Neuronal stem cell (in vitro differentiated cells): ENCODE data around the gene SETD2.

Experiments
- DNase-seq: peaks from one replicate; pipeline ENCODE4 v3.0.0-alpha.2; 2013; ENCODE audit warnings: low spot score
- H2AFZ ChIP-seq: one replicate; pipeline ENCODE4 v1.6.1; 2013; ENCODE audit warnings: mild to moderate bottlenecking, low read length, inconsistent platforms
- H2AK5ac ChIP-seq: 2 replicates; pipeline ENCODE4 v1.6.1; 2013; ENCODE audit warnings: low read depth, mild to moderate bottlenecking, inconsistent platforms, low read length, moderate library complexity, mixed read lengths
- H2BK120ac ChIP-seq: 2 replicates; pipeline ENCODE4 v1.6.1; 2013; ENCODE audit warnings: low read depth, mild to moderate bottlenecking, inconsistent platforms, low read length, moderate library complexity, mixed read lengths
- H2BK12ac ChIP-seq: one replicate; pipeline ENCODE4 v1.6.1; 2013; ENCODE audit warnings: low read length, inconsistent platforms
- H2BK15ac ChIP-seq: 2 replicates; pipeline ENCODE4 v1.6.1; 2013; ENCODE audit warnings: mild to moderate bottlenecking, low read length, inconsistent platforms, mixed read lengths
- H2BK5ac ChIP-seq: one replicate; pipeline ENCODE4 v1.6.1; 2013; ENCODE audit warnings: inconsistent platforms, mild to moderate bottlenecking, low read length, moderate library complexity
- H3K14ac ChIP-seq: one replicate; pipeline ENCODE4 v1.6.1; 2013; ENCODE audit warnings: low read length, inconsistent platforms
- H3K18ac ChIP-seq: 2 replicates; pipeline ENCODE4 v1.6.1; 2013; ENCODE audit warnings: low read length, inconsistent platforms
- H3K23ac ChIP-seq: 2 replicates; pipeline ENCODE4 v1.6.1; 2013; ENCODE audit warnings: low read depth, mild to moderate bottlenecking, mixed read lengths, low read length, inconsistent platforms; ENCODE audit not compliant: poor library complexity
- H3K27ac ChIP-seq: replicated peaks from 3 replicates; pipeline ENCODE4 v1.5.1; 2013; ENCODE audit warnings: low read length, inconsistent platforms
- H3K27me3 ChIP-seq, 3 experiments: 2 replicates each; pipeline ENCODE4 v1.6.1; 2013; ENCODE audit warnings: low read length in 3 of 3, mild to moderate bottlenecking in 2 of 3, inconsistent platforms in 1 of 3, low read depth in 1 of 3, mixed read lengths in 1 of 3, moderate library complexity in 1 of 3; ENCODE audit not compliant: control insufficient read depth in 3 of 3, insufficient read depth in 3 of 3
- H3K36me3 ChIP-seq, 2 donors: replicated peaks in 1 of 2; 2 replicates each; pipeline ENCODE4 v1.6.1; 2013; ENCODE audit warnings: low read length in 2 of 2; ENCODE audit not compliant: control insufficient read depth in 2 of 2, insufficient read depth in 2 of 2
- H3K4ac ChIP-seq: 2 replicates; pipeline ENCODE4 v1.6.1; 2013; ENCODE audit warnings: inconsistent platforms, mild to moderate bottlenecking, low read length, moderate library complexity
- H3K4me1 ChIP-seq, 2 donors: 1 replicate in 1 of 2; 2 replicates in 1 of 2; pipeline ENCODE4 v1.6.1; 2013; ENCODE audit warnings: low read length in 2 of 2, low read depth in 1 of 2; ENCODE audit not compliant: control insufficient read depth in 2 of 2, insufficient read depth in 1 of 2
- H3K4me2 ChIP-seq: one replicate; pipeline ENCODE4 v1.6.1; 2013; ENCODE audit warnings: mild to moderate bottlenecking, low read length, inconsistent platforms; ENCODE audit not compliant: insufficient read depth, poor library complexity, severe bottlenecking
- H3K4me3 ChIP-seq, 2 donors: 2 replicates each; pipeline ENCODE4 v1.5.1; 2013; ENCODE audit warnings: low read length in 2 of 2, mild to moderate bottlenecking in 2 of 2, inconsistent platforms in 1 of 2, moderate library complexity in 1 of 2
- H3K79me1 ChIP-seq: one replicate; pipeline ENCODE4 v1.6.1; 2013; ENCODE audit warnings: low read depth, mild to moderate bottlenecking, inconsistent platforms, low read length, moderate library complexity
- H3K9ac ChIP-seq: one replicate; pipeline ENCODE4 v1.6.1; 2013; ENCODE audit warnings: mild to moderate bottlenecking, low read depth, low read length, inconsistent platforms; ENCODE audit not compliant: poor library complexity
- H3K9me3 ChIP-seq, 2 donors: replicated peaks in 1 of 2; 2 replicates each; pipeline versions ENCODE3 to v1.6.1; 2013; ENCODE audit warnings: low read length in 2 of 2, mild to moderate bottlenecking in 2 of 2, inconsistent platforms in 1 of 2, low read depth in 1 of 2, mixed read lengths in 1 of 2, moderate library complexity in 1 of 2; ENCODE audit not compliant: control insufficient read depth in 2 of 2, insufficient read depth in 1 of 2
- H4K8ac ChIP-seq: one replicate; pipeline ENCODE4 v1.6.1; 2013; ENCODE audit warnings: low read depth, mild to moderate bottlenecking, inconsistent platforms, low read length, moderate library complexity
- H4K91ac ChIP-seq: one replicate; pipeline ENCODE4 v1.6.1; 2013; ENCODE audit warnings: low read length, low read depth, mild to moderate bottlenecking, inconsistent platforms; ENCODE audit not compliant: poor library complexity
- WGBS, 2 donors: extraction: QIAGEN DNeasy Blood & Tissue Kit; methylation state at CpG; one replicate each; pipeline ENCODE4 v1.1.7; 2013; ENCODE audit warnings: missing lambda C conversion rate in 2 of 2, mixed read lengths in 1 of 2; ENCODE audit not compliant: insufficient read length in 2 of 2, insufficient replicate concordance in 1 of 2; ENCODE audit errors: extremely low coverage in 2 of 2; 5-methylcytosine and 5-hydroxymethylcytosine counted together

SETD2 gene

GRCh38 chr3:46987319-46987742 lies 176.6 kb downstream of the SETD2 start:
- no peak overlapping the region for H3K4ac ChIP-seq
- H3K4me3 ChIP-seq, result no peak overlapping the region
- no peak for DNase-seq
- no CpG with 5 or more reads among the region's 9 CpGs for WGBS, 2 donors
- H3K27ac ChIP-seq, result no peak overlapping the region
- H2BK120ac ChIP-seq, result no peak overlapping the region
- no peak overlapping the region for H2BK15ac ChIP-seq
- no peak overlapping the region for H4K8ac ChIP-seq
- peak overlapping the region; percentile 8 for H2BK12ac ChIP-seq
- no peak overlapping the region for H3K9ac ChIP-seq
- H2AFZ ChIP-seq, result no peak overlapping the region
- H2AK5ac ChIP-seq, result peak overlapping the region; percentile 17
- H3K4me2 ChIP-seq, result no peak overlapping the region
- no peaks in the 10 kb centered on the region for H3K9me3 ChIP-seq
- H4K91ac ChIP-seq, result no peak overlapping the region
- H2BK5ac ChIP-seq, result peak overlapping the region; percentile 62
- H3K79me1 ChIP-seq, result peaks cover 2% of the 10 kb centered on the region
- no peak overlapping the region for H3K18ac ChIP-seq
- H3K14ac ChIP-seq, result no peak overlapping the region
- peak overlapping the region; percentile 87 for H3K23ac ChIP-seq
- H3K4me1 ChIP-seq, result peaks cover 2 to 3% of the 10 kb centered on the region in 2 donors
- no peaks in the 10 kb centered on the region for H3K27me3 ChIP-seq
- peaks cover 0 to 2% of the 10 kb centered on the region in 2 donors for H3K36me3 ChIP-seq

DNA sequence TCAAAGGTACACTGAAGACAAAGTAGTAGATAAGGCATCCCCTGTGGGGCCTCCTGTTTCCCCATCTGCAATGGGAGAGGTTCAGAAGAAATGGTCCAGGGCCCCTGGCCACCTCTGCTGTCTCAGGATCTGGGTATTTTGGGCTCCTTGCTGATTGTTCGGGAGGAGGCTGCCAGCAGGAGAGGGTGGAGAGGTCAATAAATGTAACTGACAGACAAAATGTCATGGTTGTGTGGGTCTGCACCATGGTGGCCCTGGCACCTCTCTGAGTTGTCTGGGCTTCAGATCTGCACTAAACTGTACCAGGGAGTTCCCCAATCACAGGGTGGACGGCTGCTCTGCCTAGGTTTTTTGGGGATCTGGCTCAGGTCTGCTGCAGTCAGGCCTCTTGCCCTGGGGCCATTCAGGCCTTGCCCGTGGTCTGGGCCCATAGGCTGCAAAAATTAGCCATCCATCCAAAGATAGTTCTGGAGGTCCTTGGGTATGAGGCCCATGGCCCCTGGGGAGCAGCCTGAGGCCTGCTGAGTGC lies 177.1 kb downstream of the SETD2 start:
- H3K23ac ChIP-seq, result peak overlapping the region; percentile 87
- no peak overlapping the region for H4K91ac ChIP-seq
- H2BK15ac ChIP-seq, result no peak overlapping the region
- peaks cover 2% of the 10 kb centered on the region for H3K79me1 ChIP-seq
- H3K9ac ChIP-seq, result no peak overlapping the region
- H3K18ac ChIP-seq, result no peak overlapping the region
- peak overlapping the region; percentile 17 for H2AK5ac ChIP-seq
- no peak overlapping the region for H3K4ac ChIP-seq
- no peaks in the 10 kb centered on the region for H3K27me3 ChIP-seq
- no peaks in the 10 kb centered on the region for H3K9me3 ChIP-seq
- WGBS, 2 donors, result no CpG with 5 or more reads among the region's 3 CpGs
- H2AFZ ChIP-seq, result no peak overlapping the region
- H2BK120ac ChIP-seq, result no peak overlapping the region
- H3K36me3 ChIP-seq, result peaks cover 0 to 2% of the 10 kb centered on the region in 2 donors
- H3K4me3 ChIP-seq, result no peak overlapping the region
- H2BK5ac ChIP-seq, result peak overlapping the region; percentile 62
- no peak overlapping the region for H2BK12ac ChIP-seq
- DNase-seq, result no peak
- H3K14ac ChIP-seq, result no peak overlapping the region
- H4K8ac ChIP-seq, result no peak overlapping the region
- H3K4me1 ChIP-seq, result peaks cover 3 to 5% of the 10 kb centered on the region in 2 donors
- no peak overlapping the region for H3K27ac ChIP-seq
- no peak overlapping the region for H3K4me2 ChIP-seq

GRCh38 chr3:46986055-46986730 lies 177.7 kb downstream of the SETD2 start:
- H3K9ac ChIP-seq, result no peak overlapping the region
- peaks cover 0 to 2% of the 10 kb centered on the region in 2 donors for H3K36me3 ChIP-seq
- H3K27me3 ChIP-seq, result no peaks in the 10 kb centered on the region
- H3K14ac ChIP-seq, result peak overlapping the region; percentile 44
- no peak overlapping the region for H2BK12ac ChIP-seq
- no peak overlapping the region for H3K4ac ChIP-seq
- no peak overlapping the region for H3K27ac ChIP-seq
- WGBS, 2 donors, result no CpG with 5 or more reads among the region's 4 CpGs
- no peak overlapping the region for H2BK15ac ChIP-seq
- no peak overlapping the region for H4K8ac ChIP-seq
- H2AFZ ChIP-seq, result no peak overlapping the region
- no peaks in the 10 kb centered on the region for H3K9me3 ChIP-seq
- H4K91ac ChIP-seq, result no peak overlapping the region
- peaks cover 2% of the 10 kb centered on the region for H3K79me1 ChIP-seq
- no peak overlapping the region for H2AK5ac ChIP-seq
- no peak overlapping the region for H3K4me2 ChIP-seq
- H3K4me1 ChIP-seq, result peaks cover 4 to 6% of the 10 kb centered on the region in 2 donors
- no peak overlapping the region for H2BK5ac ChIP-seq
- DNase-seq, result no peak
- H3K18ac ChIP-seq, result no peak overlapping the region
- H2BK120ac ChIP-seq, result no peak overlapping the region
- H3K4me3 ChIP-seq, result no peak overlapping the region
- H3K23ac ChIP-seq, result peak overlapping the region; percentile 85

GRCh38 chr3:46985588-46985987 lies 178.3 kb downstream of the SETD2 start:
- Histone ChIP-seq H3K4me1 (peaks cover 4 to 6% of the 10 kb centered on the region in 2 donors), H3K79me1 (peaks cover 2% of the 10 kb centered on the region), H2BK15ac (peak overlapping the region; percentile 67), H3K4me2 (no peak overlapping the region), H3K27me3 (peaks cover 0 to 4% (median 0%) of the 10 kb centered on the region in 3 experiments), H3K14ac (peak overlapping the region; percentile 44), H4K91ac (no peak overlapping the region), H2AK5ac (no peak overlapping the region), H3K23ac (peak overlapping the region; percentile 85), H3K9me3 (no peaks in the 10 kb centered on the region), H3K27ac (no peak overlapping the region), H2AFZ (no peak overlapping the region), H2BK5ac (no peak overlapping the region), H3K9ac (no peak overlapping the region), H3K4me3 (no peak overlapping the region), H4K8ac (no peak overlapping the region), H2BK12ac (peak overlapping the region; percentile 4), H2BK120ac (no peak overlapping the region), H3K18ac (peak overlapping the region; percentile 41), H3K36me3 (peaks cover 0 to 2% of the 10 kb centered on the region in 2 donors), H3K4ac (no peak overlapping the region)
- WGBS, 2 donors, result no CpG with 5 or more reads among the region's 5 CpGs
- no peak for DNase-seq
